Measurements from ENCODE around the gene DLG3.

- TF ChIP-seq CTCF (conservative IDR thresholded peaks at IDR 0.05; ENCODE audit: low read length) (no peak), EZH2phosphoT487 (IDR thresholded peaks at IDR 0.05; ENCODE audit: borderline replicate concordance) (no peak)
Measured at GRCh38 chrX:70429759-70430158, 14.9 kb upstream of the DLG3 start.
